ENCODE measurements around the gene ANGPT4. TPM values are rescaled to one million over a fixed set of nuclear protein-coding genes. Genes with fewer than 3 reads are reported as not detected.

Gene ANGPT4
- polyA plus RNA-seq, 1 experiment: not detected

DNA sequence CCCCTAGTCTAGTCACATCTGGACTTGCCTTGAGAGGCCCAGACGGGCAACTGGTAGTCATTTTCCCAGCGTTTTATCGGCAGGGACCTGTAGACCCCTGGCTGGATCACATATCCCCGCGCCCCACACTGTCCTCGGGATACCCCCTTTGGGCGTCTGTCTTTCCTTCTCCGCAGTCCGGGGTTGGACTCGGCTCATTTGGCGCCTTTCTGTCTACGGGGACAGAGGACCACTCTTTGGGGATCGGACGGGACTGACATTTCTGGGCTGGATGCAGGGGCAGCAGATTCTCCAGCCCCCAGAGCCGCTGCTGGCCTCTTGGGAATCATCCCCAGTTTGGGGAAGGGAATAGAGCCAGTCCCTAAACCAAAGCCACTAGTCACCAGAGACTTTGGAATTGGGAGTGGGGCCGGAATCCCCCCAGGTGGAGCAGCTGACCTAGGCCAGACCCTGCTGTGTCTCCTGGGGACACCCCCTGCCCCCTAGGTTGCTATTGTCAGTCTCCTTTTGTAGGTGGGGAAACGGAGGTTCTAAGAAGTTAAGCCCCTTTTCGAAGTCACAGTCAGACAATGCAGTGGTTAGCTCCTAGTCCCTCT is 81.9 kb downstream of the ANGPT4 start:
- Histone ChIP-seq H3K4me3 (ENCODE audit: low read depth, low read length) (peak overlapping the region; percentile 81), H3K36me3 (ENCODE audit: control insufficient read depth, insufficient read depth, low read length) (no peaks in the 10 kb centered on the region), H3K27me3 (ENCODE audit: control insufficient read depth, insufficient read depth, low read length) (no peaks in the 10 kb centered on the region)
- ChIA-PET POLR2A (no interaction called here), CTCF (interaction anchor here (1.7 to 3.4 kb wide), 3 partner anchors 10 to 122 kb away, joined by 5 to 18 read pairs (median 10); no protein-coding TSS in a partner anchor)
- TF ChIP-seq CTCF (IDR thresholded peaks at IDR 0.05; ENCODE audit: insufficient read depth, low read depth, low read length): no peak
- no peak for DNase-seq (ENCODE audit: low read depth)

DNA sequence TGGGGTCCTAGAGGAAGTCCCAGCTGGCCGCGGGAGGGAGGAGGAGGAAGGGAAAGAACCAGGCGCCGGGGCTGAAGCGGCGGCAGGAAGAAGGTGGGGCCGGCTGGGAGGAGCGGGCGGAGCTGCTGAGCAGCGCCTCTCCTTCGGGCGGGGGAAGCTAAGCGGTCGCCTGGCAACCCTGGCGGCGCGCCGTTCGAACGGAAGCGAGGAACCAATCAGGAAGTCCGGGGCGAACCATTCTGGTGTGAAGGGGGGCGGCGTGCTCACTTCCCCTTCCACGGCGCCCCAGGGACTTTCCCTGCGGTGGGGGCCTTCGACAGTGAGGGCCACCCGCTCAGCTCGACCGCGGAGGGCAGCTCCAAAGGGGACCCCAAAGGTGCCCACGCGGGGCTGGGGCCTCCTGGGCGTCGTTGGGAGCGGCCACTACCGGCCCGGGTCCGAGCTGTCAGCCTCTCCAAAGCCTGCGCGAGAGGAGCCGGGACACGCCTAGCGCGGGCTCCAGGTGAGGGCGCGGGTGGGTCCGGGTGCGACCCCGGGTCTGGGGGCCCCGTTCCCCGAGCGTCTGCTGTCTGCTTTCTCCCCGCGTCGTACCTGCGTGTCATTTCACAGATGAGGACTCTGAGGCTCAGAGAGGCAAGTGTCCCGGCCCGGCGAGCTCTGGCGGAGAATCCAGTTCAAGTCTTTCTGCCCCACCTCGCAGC is 82.5 kb downstream of the ANGPT4 start, which contains the start of gene FAM110A:
Gene FAM110A (plus strand): TSS at position 266 of the 701 bp plus-strand sequence. CDS start 11,090 bp downstream, outside the sequence.
- no peak for TF ChIP-seq CTCF (IDR thresholded peaks at IDR 0.05; ENCODE audit: insufficient read depth, low read depth, low read length)
- Histone ChIP-seq H3K4me3 (ENCODE audit: low read depth, low read length) (peak within 1 kb of the TSS; percentile 81), H3K36me3 (ENCODE audit: control insufficient read depth, insufficient read depth, low read length) (no peaks in the 10 kb centered on the region), H3K27me3 (ENCODE audit: control insufficient read depth, insufficient read depth, low read length) (no peaks in the 10 kb centered on the region)
- ChIA-PET POLR2A (no interaction called here), CTCF (interaction anchor here (1.0 to 3.4 kb wide), 4 partner anchors 8 to 123 kb away, joined by 4 to 18 read pairs (median 8); no protein-coding TSS in a partner anchor)
- DNase-seq (ENCODE audit: low read depth): peak; percentile 59

DNA sequence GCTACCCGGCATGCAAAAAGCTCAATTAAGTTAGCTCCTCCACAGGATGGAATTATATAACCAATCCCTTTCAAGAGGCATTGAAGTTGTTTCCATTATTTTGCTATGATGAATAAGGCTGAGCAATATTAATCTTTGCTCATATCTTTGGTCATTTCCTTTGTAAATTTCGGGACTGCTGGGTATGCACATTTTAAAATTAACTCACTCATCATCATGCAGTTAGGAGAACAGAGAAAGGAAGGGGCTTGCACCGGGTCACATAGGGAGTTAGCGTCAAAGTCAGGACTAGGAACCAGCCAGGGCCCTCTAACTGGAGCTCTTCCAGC is 83.0 kb downstream of the ANGPT4 start:
- DNase-seq (ENCODE audit: low read depth): no peak
- H3K4me3 ChIP-seq (ENCODE audit: low read depth, low read length): peak overlapping the region; percentile 81
- ChIA-PET CTCF (interaction anchor here (1.0 to 3.4 kb wide), 4 partner anchors 9 to 123 kb away, joined by 4 to 18 read pairs (median 7); no protein-coding TSS in a partner anchor), POLR2A (no interaction called here)
- no peaks in the 10 kb centered on the region for H3K36me3 ChIP-seq (ENCODE audit: control insufficient read depth, insufficient read depth, low read length)
- no peaks in the 10 kb centered on the region for H3K27me3 ChIP-seq (ENCODE audit: control insufficient read depth, insufficient read depth, low read length)
- no peak for TF ChIP-seq CTCF (IDR thresholded peaks at IDR 0.05; ENCODE audit: insufficient read depth, low read depth, low read length)

DNA sequence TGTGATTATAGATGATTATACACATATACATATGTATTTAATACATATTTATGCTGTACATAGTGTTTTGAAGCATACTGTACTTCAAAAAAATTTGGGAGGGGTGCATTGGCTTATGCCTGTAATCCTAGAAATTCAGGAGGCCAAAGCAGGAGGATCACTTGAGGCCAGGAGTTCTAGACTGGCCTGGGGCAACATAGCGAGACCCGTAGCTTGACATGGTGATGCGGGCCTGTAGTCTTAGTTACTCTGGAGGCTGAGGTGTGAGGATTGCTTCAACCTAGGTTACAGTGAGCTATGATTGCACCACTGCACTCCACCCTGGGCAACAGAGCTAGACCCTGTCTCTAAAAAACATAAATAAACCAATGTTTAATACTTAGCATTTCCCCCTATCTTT is 84.2 kb downstream of the ANGPT4 start:
- Histone ChIP-seq H3K27me3 (ENCODE audit: control insufficient read depth, insufficient read depth, low read length) (no peaks in the 10 kb centered on the region), H3K4me3 (ENCODE audit: low read depth, low read length) (no peak overlapping the region), H3K36me3 (ENCODE audit: control insufficient read depth, insufficient read depth, low read length) (no peaks in the 10 kb centered on the region)
- POLR2A ChIA-PET: no interaction called here
- TF ChIP-seq CTCF (IDR thresholded peaks at IDR 0.05; ENCODE audit: insufficient read depth, low read depth, low read length): no peak
- CTCF ChIA-PET: interaction anchor here (1.7 to 3.4 kb wide), 2 partner anchors 16 to 125 kb away, joined by 4 to 18 read pairs; no protein-coding TSS in a partner anchor
- no peak for DNase-seq (ENCODE audit: low read depth)

- CTCF ChIA-PET: interaction anchor here (1.7 to 3.4 kb wide), 2 partner anchors 16 to 125 kb away, joined by 4 to 18 read pairs; no protein-coding TSS in a partner anchor
- Histone ChIP-seq H3K27me3 (ENCODE audit: control insufficient read depth, insufficient read depth, low read length) (no peaks in the 10 kb centered on the region), H3K4me3 (ENCODE audit: low read depth, low read length) (no peak overlapping the region), H3K36me3 (ENCODE audit: control insufficient read depth, insufficient read depth, low read length) (no peaks in the 10 kb centered on the region)
- TF ChIP-seq CTCF (IDR thresholded peaks at IDR 0.05; ENCODE audit: insufficient read depth, low read depth, low read length): no peak
- DNase-seq (ENCODE audit: low read depth): no peak
- POLR2A ChIA-PET: no interaction called here
Measured at GRCh38 chr20:831251-831650, 84.9 kb downstream of the ANGPT4 start.
